Loucy (cell line): ENCODE data around the gene PHLDB1.
"Not testable (repeated sequence)": the region's sequence is repeated elsewhere in the genome, so short reads cannot be mapped to it uniquely, and the experiment has no call there.

Experiments
- H2AFZ ChIP-seq: fragments of 200-600 bp; sonication (generic); 2 replicates; pipeline ENCODE4 v1.6.0; 2016; ENCODE audit warnings: antibody characterized with exemption, mild to moderate bottlenecking, low read length, moderate library complexity
- H3F3A ChIP-seq: fragments of 200-600 bp; 2 replicates; pipeline ENCODE4 v1.6.0; 2016; ENCODE audit warnings: antibody characterized with exemption, low read depth, mild to moderate bottlenecking
- H3K27me3 ChIP-seq: fragments of 200-600 bp; sonication (generic); 2 replicates; pipeline ENCODE4 v1.6.1; 2014; ENCODE audit warnings: low read length, mild to moderate bottlenecking; ENCODE audit not compliant: insufficient read depth, poor library complexity, severe bottlenecking
- H3K36me3 ChIP-seq: fragments of 200-600 bp; sonication (generic); 2 replicates; pipeline ENCODE4 v1.6.1; 2016; ENCODE audit warnings: low read length; ENCODE audit not compliant: insufficient read depth
- H3K4me1 ChIP-seq: fragments of 200-600 bp; sonication (generic); 2 replicates; pipeline ENCODE4 v1.5.1; 2014; ENCODE audit warnings: low read length, mild to moderate bottlenecking; ENCODE audit not compliant: insufficient read depth, poor library complexity, severe bottlenecking
- H3K4me2 ChIP-seq: fragments of 200-600 bp; sonication (generic); 2 replicates; pipeline ENCODE4 v1.6.0; 2014; ENCODE audit warnings: antibody characterized with exemption, low read length, low read depth, mild to moderate bottlenecking; ENCODE audit not compliant: poor library complexity, severe bottlenecking
- H3K4me3 ChIP-seq: fragments of 200-600 bp; sonication (generic); 2 replicates; pipeline ENCODE4 v1.5.1; 2014; ENCODE audit warnings: low read length, mild to moderate bottlenecking, mixed read lengths; ENCODE audit not compliant: poor library complexity, severe bottlenecking
- H3K79me2 ChIP-seq: fragments of 200-600 bp; sonication (generic); 2 replicates; pipeline ENCODE4 v1.6.1; 2014; ENCODE audit warnings: low read length; ENCODE audit not compliant: insufficient read depth
- H3K9ac ChIP-seq: fragments of 200-600 bp; sonication (generic); 2 replicates; pipeline ENCODE4 v1.6.0; 2014; ENCODE audit warnings: mild to moderate bottlenecking, low read depth, low read length, moderate library complexity; ENCODE audit not compliant: poor library complexity, severe bottlenecking
- H3K9me2 ChIP-seq: fragments of 200-600 bp; sonication (generic); replicated peaks from 2 replicates; pipeline ENCODE4 v1.6.1; 2016; ENCODE audit warnings: low read depth, low read length, mixed read lengths
- H3K9me3 ChIP-seq: fragments of 200-600 bp; sonication (generic); 2 replicates; pipeline ENCODE4 v1.6.1; 2014; ENCODE audit warnings: mild to moderate bottlenecking, antibody characterized with exemption, low read length, low read depth; ENCODE audit not compliant: insufficient read depth
- H4K20me1 ChIP-seq: fragments of 200-600 bp; sonication (generic); 2 replicates; pipeline ENCODE4 v1.6.0; 2014; ENCODE audit warnings: antibody characterized with exemption, low read length, mild to moderate bottlenecking; ENCODE audit not compliant: insufficient read depth, poor library complexity, severe bottlenecking
- CTCF ChIP-seq: fragments of 200-600 bp; sonication (generic); conservative IDR thresholded peaks from 2 replicates; pipeline ENCODE4 v1.5.1; 2014; ENCODE audit warnings: mild to moderate bottlenecking, antibody characterized with exemption, low read length
- EZH2phosphoT487 ChIP-seq: fragments of 200-600 bp; IDR thresholded peaks from 2 replicates; pipeline ENCODE4 v1.6.1; 2018; ENCODE audit warnings: antibody characterized with exemption, mild to moderate bottlenecking, moderate library complexity, borderline replicate concordance

Gene PHLDB1

GRCh38 chr11:118569670-118570069, 37.7 kb upstream of the PHLDB1 start:
- no peak overlapping the region for H2AFZ ChIP-seq
- H3K4me2 ChIP-seq, result no peak overlapping the region
- no peak for TF ChIP-seq EZH2phosphoT487
- no peak for TF ChIP-seq CTCF

GRCh38 chr11:118570787-118571186, 36.6 kb upstream of the PHLDB1 start:
- no peak for TF ChIP-seq CTCF
- TF ChIP-seq EZH2phosphoT487, result no peak
- no peaks in the 10 kb centered on the region for H3K9me2 ChIP-seq
- H3K9me3 ChIP-seq, result no peaks in the 10 kb centered on the region
- no peak overlapping the region for H2AFZ ChIP-seq
- no peak overlapping the region for H3K4me2 ChIP-seq
- H3K36me3 ChIP-seq, result no peaks in the 10 kb centered on the region
- peaks cover 32% of the 10 kb centered on the region for H4K20me1 ChIP-seq
- no peak overlapping the region for H3K4me3 ChIP-seq
- H3K9ac ChIP-seq, result no peak overlapping the region
- H3F3A ChIP-seq, result no peaks in the 10 kb centered on the region
- H3K79me2 ChIP-seq, result peaks cover 36% of the 10 kb centered on the region
- peaks cover 31% of the 10 kb centered on the region for H3K4me1 ChIP-seq
- H3K27me3 ChIP-seq, result no peaks in the 10 kb centered on the region

More at GRCh38 chr11:118569670-118570069, 37.7 kb upstream of the PHLDB1 start:
- peaks cover 27% of the 10 kb centered on the region for H3K4me1 ChIP-seq
- peaks cover 21% of the 10 kb centered on the region for H4K20me1 ChIP-seq
- H3K27me3 ChIP-seq, result no peaks in the 10 kb centered on the region
- no peaks in the 10 kb centered on the region for H3K9me2 ChIP-seq
- H3K4me3 ChIP-seq, result no peak overlapping the region
- no peak overlapping the region for H3K9ac ChIP-seq
- H3K36me3 ChIP-seq, result no peaks in the 10 kb centered on the region
- H3K9me3 ChIP-seq, result no peaks in the 10 kb centered on the region
- no peaks in the 10 kb centered on the region for H3F3A ChIP-seq
- peaks cover 25% of the 10 kb centered on the region for H3K79me2 ChIP-seq

GRCh38 chr11:118571701-118572060, 35.7 kb upstream of the PHLDB1 start:
- H3K4me3 ChIP-seq, result peak overlapping the region; percentile 84
- peak overlapping the region; percentile 93 for H2AFZ ChIP-seq
- peaks cover 35% of the 10 kb centered on the region for H3K4me1 ChIP-seq
- not testable (repeated sequence) for H3K27me3 ChIP-seq, H3K9me3 ChIP-seq, H3F3A ChIP-seq, H3K9me2 ChIP-seq, H3K36me3 ChIP-seq
- peak overlapping the region; percentile 85 for H3K4me2 ChIP-seq
- peak overlapping the region; percentile 95 for H3K9ac ChIP-seq
- peaks cover 41% of the 10 kb centered on the region for H4K20me1 ChIP-seq
- peaks cover 45% of the 10 kb centered on the region for H3K79me2 ChIP-seq
